Stimulated activated CD8-positive, alpha-beta memory T cell treated with anti-CD3 and anti-CD28 coated beads, Interleukin-15, amount 100 ng/mL, for 48 hours (primary cell): ENCODE results near the gene KRTAP19-8.

Experiments used
- DNase-seq, 2 donors: peaks; one replicate each; pipeline ENCODE4 v3.0.0-alpha.2; 2020; ENCODE audit warnings: low read depth in 2 of 2

The KRTAP19-8 gene, protein sequence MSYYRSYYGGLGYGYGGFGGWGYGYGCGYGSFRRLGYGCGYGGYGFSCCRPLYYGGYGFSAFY

DNA sequence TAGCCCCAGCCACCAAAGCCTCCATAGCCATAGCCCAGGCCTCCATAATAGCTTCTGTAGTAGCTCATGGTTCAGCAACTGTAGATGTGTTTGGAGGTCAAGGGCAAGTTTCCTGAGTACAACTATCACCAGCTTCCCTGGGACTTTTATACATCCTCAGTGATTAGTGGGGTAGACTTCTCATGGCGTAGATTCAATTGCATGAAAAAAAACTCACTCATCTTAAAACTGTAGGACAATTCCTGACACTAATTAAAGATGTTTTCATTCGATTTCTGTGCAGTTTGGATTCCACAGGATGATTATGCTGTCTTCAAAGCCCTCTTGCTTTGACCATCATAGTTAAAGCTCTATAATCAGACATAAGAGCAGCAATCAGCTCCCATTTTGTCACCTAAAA lies at the start of gene KRTAP19-8:
Gene KRTAP19-8, minus strand, starts transcription at position 101 of the 400 bp plus-strand sequence. Its CDS starts 33 bp downstream, at position 68.
- no peak for DNase-seq

GRCh38 chr21:31087639-31088473 lies 49.6 kb upstream of the KRTAP19-8 start:
- DNase-seq = no peak

GRCh38 chr21:31084689-31085088 lies 46.4 kb upstream of the KRTAP19-8 start:
- no peak for DNase-seq

DNA sequence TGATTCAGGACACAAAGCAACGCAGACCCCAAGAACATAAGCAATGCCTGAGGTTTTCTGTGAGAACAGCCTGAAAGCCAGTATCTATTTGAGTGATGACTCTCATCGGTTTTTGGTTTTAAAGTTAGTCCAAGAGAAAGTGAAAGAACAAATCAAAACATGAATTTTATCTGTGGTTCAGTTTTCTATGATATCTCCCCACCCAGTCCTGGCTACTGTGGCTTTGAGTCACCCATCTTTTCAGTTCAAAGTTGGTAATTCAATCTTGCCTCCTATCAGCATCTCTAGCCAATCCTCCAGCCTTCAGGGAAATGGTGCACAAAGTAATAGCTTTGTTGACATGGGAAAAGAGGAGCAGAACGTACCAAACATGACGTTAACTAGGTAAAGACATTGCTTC lies 40.5 kb upstream of the KRTAP19-8 start:
- no peak for DNase-seq

- DNase-seq = no peak
Observed at GRCh38 chr21:31078216-31078615, 39.9 kb upstream of the KRTAP19-8 start.

- no peak for DNase-seq
Observed at GRCh38 chr21:31075848-31076247, 37.6 kb upstream of the KRTAP19-8 start.

- DNase-seq = no peak
Observed at GRCh38 chr21:31072533-31072932, 34.3 kb upstream of the KRTAP19-8 start.

GRCh38 chr21:31064803-31065202 lies 26.5 kb upstream of the KRTAP19-8 start:
- DNase-seq = no peak

DNA sequence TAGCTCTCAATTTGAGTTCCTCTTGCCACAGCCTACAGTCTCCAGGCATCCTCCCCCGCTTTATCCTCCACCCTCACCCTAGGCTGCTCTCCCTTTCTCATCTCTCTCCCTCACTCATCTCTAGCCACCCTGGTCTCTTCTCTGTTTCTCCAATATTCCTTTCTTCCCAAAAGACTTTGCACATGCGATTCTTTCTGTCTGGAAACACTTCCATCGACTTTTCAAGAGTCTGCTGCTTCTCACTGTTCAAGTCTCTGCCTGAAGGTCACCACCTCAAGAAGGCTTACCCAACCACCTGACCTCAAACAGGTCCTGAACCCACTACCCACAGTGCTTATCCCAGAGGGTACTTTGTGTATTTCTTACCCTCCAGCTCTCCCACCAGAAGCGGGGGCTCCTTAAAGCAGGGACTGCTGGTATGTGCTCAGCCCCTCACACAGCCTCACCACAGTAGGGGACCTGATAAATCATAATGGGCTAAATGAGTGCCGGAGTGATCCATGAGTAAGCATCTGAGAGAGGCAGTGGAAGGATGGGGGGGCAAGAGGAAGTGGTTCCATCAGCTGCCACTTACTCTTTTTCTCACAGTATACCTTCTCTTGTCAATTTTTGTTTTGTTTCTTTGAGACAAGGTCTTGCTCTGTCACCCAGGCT lies 14.3 kb upstream of the KRTAP19-8 start:
- DNase-seq = no peak

GRCh38 chr21:31050577-31051157 lies 12.4 kb upstream of the KRTAP19-8 start:
- DNase-seq = no peak

GRCh38 chr21:31045841-31046240 lies 7.6 kb upstream of the KRTAP19-8 start:
- DNase-seq = no peak

GRCh38 chr21:31043471-31043870 lies 5.2 kb upstream of the KRTAP19-8 start:
- no peak for DNase-seq

DNA sequence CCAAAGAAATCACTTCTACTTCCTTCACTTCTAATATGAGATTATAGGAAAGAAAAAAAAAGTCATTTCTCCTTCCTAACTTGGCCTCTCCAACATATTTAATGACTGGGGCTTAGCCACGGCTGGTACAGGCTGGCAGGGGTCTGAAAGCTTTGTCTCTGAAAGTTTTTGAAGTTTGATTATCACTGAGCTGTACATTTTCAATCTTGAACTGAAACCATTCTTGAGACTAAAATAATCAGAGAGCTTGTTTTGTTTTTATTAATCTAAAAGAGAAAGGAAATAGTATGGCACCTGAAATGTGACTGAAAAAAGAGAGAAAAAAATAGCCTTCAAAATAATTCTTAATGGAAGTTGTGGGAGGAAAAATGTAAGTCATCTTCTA lies 3.8 kb upstream of the KRTAP19-8 start:
- DNase-seq = no peak

- no peak for DNase-seq
Observed at GRCh38 chr21:31041295-31042079, 3.2 kb upstream of the KRTAP19-8 start.

DNA sequence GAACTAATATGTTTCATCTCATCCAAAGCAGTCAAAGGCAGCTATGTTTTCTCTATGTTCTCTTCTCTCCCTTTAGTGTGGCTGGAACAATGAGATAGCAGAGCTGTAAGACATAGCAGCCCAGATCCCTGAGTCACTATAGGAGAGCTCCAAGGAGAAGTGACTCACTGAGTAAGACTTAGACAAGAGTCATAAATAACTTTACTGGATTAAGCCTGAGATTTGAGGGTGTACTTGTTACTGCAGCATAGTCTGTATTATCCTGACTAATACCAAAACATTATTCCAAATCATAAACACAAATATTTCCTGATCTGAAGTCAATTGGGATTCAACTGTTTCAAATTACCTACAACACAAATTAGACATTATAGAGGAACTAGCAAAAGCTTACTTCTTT lies 3.9 kb downstream of the KRTAP19-8 start:
- no peak for DNase-seq

DNA sequence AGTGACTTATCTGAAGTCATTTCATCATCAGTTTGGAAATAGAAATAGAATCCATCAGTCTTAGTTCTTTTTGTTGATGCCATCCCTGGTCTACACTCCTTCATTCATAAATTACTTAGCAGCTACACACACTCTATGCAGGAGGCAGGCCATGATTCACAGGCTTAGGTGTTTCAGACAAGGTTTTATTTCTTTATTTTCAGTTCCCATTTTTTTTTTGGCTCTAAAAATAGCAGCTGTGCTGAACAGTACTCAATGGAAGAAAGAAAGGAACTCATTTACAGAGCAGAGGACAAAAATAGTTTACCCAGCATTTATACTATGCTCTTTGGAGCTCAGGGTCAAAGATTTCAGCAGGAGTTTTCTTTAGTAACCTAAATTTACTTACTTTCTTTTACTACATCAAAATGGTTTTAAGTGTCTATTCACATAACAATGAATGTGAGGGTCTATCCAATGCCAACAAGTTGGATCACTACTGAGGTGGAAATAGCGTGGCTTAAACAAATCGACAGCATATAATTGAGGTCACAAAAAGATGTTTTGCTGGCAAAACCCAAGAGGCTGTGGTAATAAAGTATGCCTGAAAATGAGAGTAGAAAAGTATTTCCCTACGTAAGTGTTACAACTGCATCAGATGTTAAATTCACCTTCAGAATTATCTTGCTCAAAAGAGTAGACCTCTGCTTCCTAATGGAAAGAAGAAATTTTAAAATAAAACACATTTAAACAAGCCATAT lies 7.7 kb downstream of the KRTAP19-8 start:
- DNase-seq = no peak

DNA sequence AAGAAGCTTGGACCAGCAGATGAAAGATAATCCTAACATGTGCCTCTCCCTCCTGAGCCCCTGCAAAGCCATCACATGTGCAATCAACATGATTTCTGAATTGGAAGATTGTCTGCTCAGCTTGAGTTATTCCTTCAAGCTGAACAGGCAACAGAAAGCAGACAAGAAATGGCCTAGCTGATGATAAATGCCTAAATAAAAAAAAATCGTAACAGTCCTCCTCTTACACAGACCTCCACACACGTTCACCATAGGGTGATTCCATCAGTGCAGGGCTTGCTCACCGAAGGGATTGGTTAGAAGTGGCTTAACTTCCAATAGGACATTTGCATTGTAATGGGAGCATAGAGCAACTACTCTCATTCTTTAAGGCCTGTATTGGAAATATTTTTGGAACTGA lies 14.6 kb downstream of the KRTAP19-8 start:
- no peak for DNase-seq

DNA sequence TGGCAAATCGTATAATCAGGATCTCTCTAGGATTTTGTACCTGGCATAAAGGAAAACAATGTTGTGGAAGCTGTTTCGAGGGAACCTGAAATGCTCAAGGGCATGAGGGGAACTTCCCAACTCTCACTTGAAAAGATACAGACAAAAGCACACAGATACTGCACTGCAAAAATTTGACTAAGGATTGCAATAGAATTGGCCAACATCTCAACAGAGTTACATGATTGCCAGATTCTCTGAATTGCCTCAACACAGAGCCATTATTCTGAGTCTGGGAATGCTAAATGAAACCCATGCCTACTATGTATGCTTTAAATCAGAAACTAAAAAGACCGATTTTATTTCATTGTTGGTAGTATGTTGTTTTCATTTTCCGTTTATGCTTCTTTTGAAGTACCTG lies 16.0 kb downstream of the KRTAP19-8 start:
- DNase-seq = no peak

DNA sequence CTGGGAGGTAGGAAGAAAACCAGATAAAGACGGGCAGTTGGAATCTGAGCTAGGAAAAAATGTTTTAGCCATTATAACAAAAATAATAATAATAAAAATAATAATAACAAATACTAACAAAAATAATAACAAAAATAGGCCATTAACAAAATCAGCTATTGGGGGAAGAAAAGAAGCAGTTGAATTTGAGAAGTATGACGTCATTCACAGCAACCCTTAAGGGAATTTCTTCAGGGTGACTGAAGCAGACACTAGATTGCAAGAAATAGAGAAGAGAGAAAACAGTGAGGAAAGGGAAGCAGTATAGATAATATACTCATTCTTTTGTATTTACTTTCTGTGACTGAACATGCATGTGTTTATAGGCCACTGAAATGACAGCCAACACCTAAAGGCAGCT lies 20.0 kb downstream of the KRTAP19-8 start:
- DNase-seq = no peak

GRCh38 chr21:31014891-31015290 lies 23.4 kb downstream of the KRTAP19-8 start:
- DNase-seq = no peak
